ENCODE results near the gene ENO2.

ENO2 gene

GRCh38 chr12:6960593-6961277 lies 46.4 kb downstream of the ENO2 start:
- no peak for DNase-seq (ENCODE audit: low read depth in 2 of 2)

GRCh38 chr12:6961278-6961694 lies 46.9 kb downstream of the ENO2 start:
- no peak for DNase-seq (ENCODE audit: low read depth in 2 of 2)

- peak; percentile 47 to 56 for DNase-seq (ENCODE audit: low read depth in 2 of 2)
These were observed 47.4 kb downstream of the ENO2 start for GRCh38 chr12:6961695-6962284.

- no peak for DNase-seq (ENCODE audit: low read depth in 2 of 2)
These were observed 48.1 kb downstream of the ENO2 start for GRCh38 chr12:6962285-6963015.

GRCh38 chr12:6963016-6963731 lies 48.8 kb downstream of the ENO2 start:
- no peak for DNase-seq (ENCODE audit: low read depth in 2 of 2)

GRCh38 chr12:6963791-6964413 lies 49.5 kb downstream of the ENO2 start:
- no peak for DNase-seq (ENCODE audit: low read depth in 2 of 2)

GRCh38 chr12:6964605-6965025 lies 50.2 kb downstream of the ENO2 start:
- no peak for DNase-seq (ENCODE audit: low read depth in 2 of 2)

- peak; percentile 50 to 51 for DNase-seq (ENCODE audit: low read depth in 2 of 2)
These were observed 50.8 kb downstream of the ENO2 start for GRCh38 chr12:6965026-6965661.

- DNase-seq (ENCODE audit: low read depth in 2 of 2), result no peak
These were observed 51.3 kb downstream of the ENO2 start for GRCh38 chr12:6965714-6966113.

- DNase-seq (ENCODE audit: low read depth in 2 of 2), result no peak
These were observed 52.0 kb downstream of the ENO2 start for GRCh38 chr12:6966351-6966750.

GRCh38 chr12:6967651-6968100 lies 53.3 kb downstream of the ENO2 start:
- no peak for DNase-seq (ENCODE audit: low read depth in 2 of 2)

- no peak for DNase-seq (ENCODE audit: low read depth in 2 of 2)
These were observed 54.0 kb downstream of the ENO2 start for GRCh38 chr12:6968426-6968825.

GRCh38 chr12:6970096-6970527 lies 55.7 kb downstream of the ENO2 start:
- DNase-seq (ENCODE audit: low read depth in 2 of 2), result no peak

Data from fibroblast of skin of left biceps (primary cell).